IPS-20b (cell line): ENCODE data around the gene AP1AR.

ENCODE experiments used
- H3K27ac ChIP-seq: one replicate; pipeline ENCODE4 v1.5.1; 2013; ENCODE audit warnings: low read length
- H3K27me3 ChIP-seq: 2 replicates; pipeline ENCODE4 v1.6.1; 2013; ENCODE audit warnings: mild to moderate bottlenecking, low read length, inconsistent platforms; ENCODE audit not compliant: insufficient read depth
- H3K36me3 ChIP-seq: 2 replicates; pipeline ENCODE4 v1.6.1; 2013; ENCODE audit warnings: low read depth, mild to moderate bottlenecking, inconsistent platforms, low read length, moderate library complexity; ENCODE audit not compliant: insufficient read depth
- H3K4me1 ChIP-seq: 2 replicates; pipeline ENCODE4 v1.6.1; 2013; ENCODE audit warnings: mild to moderate bottlenecking, control low read depth, inconsistent platforms, low read length, moderate library complexity; ENCODE audit not compliant: insufficient read depth
- H3K4me3 ChIP-seq: 2 replicates; pipeline ENCODE4 v1.5.1; 2013; ENCODE audit warnings: mild to moderate bottlenecking, low read length, inconsistent platforms
- H3K9ac ChIP-seq: 2 replicates; pipeline ENCODE4 v1.6.1; 2013; ENCODE audit warnings: low read depth, mild to moderate bottlenecking, inconsistent platforms, low read length, moderate library complexity
- H3K9me3 ChIP-seq: 2 replicates; pipeline ENCODE4 v1.6.1; 2013; ENCODE audit warnings: mild to moderate bottlenecking, low read depth, low read length, inconsistent platforms; ENCODE audit not compliant: insufficient read depth

Gene AP1AR

DNA sequence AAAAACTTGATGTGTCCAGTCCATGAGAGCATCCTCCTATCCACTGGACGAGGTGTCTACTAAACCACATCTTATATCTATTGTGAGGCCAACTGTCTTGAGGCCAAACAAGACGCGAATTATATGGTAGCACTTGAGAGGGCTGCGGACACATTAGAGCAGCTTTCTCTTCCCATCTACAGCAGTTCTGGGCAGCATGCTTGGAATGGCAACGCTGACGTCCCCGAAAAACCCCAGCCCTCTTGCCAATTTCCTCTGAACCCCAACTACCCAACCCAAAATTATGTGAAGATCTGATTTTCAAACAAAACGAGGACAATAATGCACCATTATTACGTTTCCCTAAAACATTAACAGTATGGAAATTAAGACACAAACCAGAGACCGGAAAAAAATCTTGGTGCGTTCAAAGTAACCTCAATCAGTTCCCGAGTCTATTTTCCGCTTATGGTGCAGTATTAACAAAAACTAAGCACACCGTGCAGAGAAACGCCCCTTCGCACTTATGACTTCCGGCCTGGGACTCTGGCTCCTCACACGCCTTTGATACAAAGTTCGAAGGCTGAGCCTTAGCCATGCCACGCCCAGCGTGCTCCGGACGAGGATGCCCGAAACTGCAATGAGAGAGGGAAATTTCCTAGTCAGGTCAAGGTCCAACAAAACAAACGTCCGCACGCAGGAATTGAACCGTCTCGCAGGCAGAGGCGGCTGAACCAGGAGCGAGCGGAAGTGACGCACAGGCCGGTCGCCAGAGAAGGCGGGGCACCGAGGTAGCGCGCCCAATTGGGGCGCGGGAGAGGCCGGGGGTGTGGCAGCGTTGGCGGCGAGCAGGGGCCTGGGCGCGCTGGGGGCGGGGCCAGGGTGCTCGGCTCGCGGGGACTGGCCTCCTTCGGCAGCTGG, 458 bp upstream of the AP1AR start:
- peak overlapping the region; percentile 97 for H3K9ac ChIP-seq
- H3K36me3 ChIP-seq: no peaks in the 10 kb centered on the region
- peak overlapping the region; percentile 88 for H3K27ac ChIP-seq
- no peaks in the 10 kb centered on the region for H3K27me3 ChIP-seq
- peak overlapping the region; percentile 96 for H3K4me3 ChIP-seq
- H3K9me3 ChIP-seq: no peaks in the 10 kb centered on the region
- peaks cover 10% of the 10 kb centered on the region; the same call in 1 of the 2 replicates for H3K4me1 ChIP-seq

GRCh38 chr4:112234952-112235609, 3.5 kb downstream of the AP1AR start:
- no peaks in the 10 kb centered on the region for H3K9me3 ChIP-seq
- H3K9ac ChIP-seq: no peak overlapping the region
- H3K27ac ChIP-seq: no peak overlapping the region
- H3K4me3 ChIP-seq: no peak overlapping the region
- H3K36me3 ChIP-seq: no peaks in the 10 kb centered on the region
- no peaks in the 10 kb centered on the region for H3K27me3 ChIP-seq
- H3K4me1 ChIP-seq: peaks cover 14% of the 10 kb centered on the region; the same call in 1 of the 2 replicates

- Histone ChIP-seq H3K9me3 (no peaks in the 10 kb centered on the region), H3K36me3 (no peaks in the 10 kb centered on the region), H3K9ac (no peak overlapping the region), H3K27ac (no peak overlapping the region), H3K27me3 (no peaks in the 10 kb centered on the region), H3K4me1 (peaks cover 14% of the 10 kb centered on the region; the same call in 1 of the 2 replicates), H3K4me3 (no peak overlapping the region)
These were observed 4.5 kb downstream of the AP1AR start for GRCh38 chr4:112236040-112236439.

DNA sequence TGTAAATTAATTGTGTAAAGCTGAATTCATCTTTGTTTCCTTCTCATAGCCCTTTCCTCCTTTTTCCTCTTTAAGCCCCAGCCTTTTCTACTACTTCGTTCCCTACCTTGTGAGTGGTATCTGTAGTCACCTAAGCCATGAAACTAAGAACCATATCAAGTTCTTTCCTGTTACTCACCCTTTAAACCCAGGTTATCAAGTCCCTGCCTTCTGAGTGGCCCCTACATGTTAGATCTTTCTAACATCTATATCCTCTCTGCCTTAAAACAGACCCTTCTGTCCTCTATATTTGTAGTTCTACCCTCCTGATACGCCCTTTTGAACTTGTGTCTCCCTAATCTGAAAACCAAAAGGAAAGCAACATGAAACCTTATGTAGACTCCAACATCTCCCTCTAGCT, 7.2 kb downstream of the AP1AR start:
- H3K36me3 ChIP-seq: no peaks in the 10 kb centered on the region
- H3K4me3 ChIP-seq: no peak overlapping the region
- H3K4me1 ChIP-seq: peaks cover 8% of the 10 kb centered on the region; the same call in 1 of the 2 replicates
- H3K27ac ChIP-seq: no peak overlapping the region
- no peaks in the 10 kb centered on the region for H3K27me3 ChIP-seq
- H3K9ac ChIP-seq: no peak overlapping the region
- no peaks in the 10 kb centered on the region for H3K9me3 ChIP-seq

GRCh38 chr4:112245383-112245782, 13.8 kb downstream of the AP1AR start:
- H3K9me3 ChIP-seq: no peaks in the 10 kb centered on the region
- no peak overlapping the region for H3K27ac ChIP-seq
- H3K4me1 ChIP-seq: peaks cover 5% of the 10 kb centered on the region; the same call in 1 of the 2 replicates
- H3K4me3 ChIP-seq: no peak overlapping the region
- no peak overlapping the region for H3K9ac ChIP-seq
- no peaks in the 10 kb centered on the region for H3K27me3 ChIP-seq
- H3K36me3 ChIP-seq: no peaks in the 10 kb centered on the region

DNA sequence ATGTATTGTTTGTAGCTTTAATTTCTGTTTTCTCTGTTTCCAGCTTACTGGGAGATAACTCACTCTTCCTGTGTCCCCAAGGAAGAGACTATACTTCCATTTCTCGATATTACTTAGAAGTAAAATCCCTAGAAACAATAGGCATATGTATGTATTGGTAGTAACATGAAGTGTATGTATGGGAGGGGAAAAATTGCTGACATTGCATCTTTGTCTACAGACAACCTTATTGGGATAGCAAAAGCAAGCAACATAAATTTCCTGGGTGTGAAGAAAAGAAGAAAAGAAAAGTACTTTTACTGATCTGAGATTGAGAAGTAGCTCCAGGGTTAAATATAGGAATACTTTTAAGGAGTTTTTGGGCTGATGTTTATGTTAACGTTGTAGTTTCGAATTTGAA, 15.4 kb downstream of the AP1AR start:
- no peaks in the 10 kb centered on the region for H3K9me3 ChIP-seq

DNA sequence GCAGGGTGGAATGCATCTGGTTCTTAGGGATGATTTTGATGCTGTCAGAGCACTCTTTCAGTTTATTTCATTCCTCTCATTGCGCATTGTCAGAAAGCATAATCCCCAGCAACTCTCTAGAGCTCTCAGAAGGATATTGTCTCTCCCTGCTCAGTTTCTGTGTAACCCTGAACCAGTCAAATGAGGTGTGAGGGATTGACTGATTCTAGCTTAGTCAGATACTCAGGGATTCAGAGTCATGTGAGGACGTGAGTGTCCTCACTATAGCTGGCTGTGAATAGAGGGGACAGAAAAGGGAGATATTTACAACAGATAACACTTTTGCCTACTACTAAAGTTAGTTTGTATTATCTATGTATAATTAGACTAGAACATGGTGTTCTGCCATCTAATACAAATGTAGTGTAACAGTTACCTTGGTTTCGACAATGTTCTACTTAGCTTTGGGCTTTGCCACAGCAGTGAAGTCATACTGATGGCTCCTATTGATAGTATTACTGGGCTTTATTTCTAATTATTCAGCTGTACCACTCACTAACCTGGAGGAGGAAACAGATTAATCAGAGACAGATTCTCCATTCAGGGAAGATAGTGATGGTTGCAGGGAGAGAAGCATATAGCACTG, 19.5 kb downstream of the AP1AR start:
- no peak overlapping the region for H3K27ac ChIP-seq
- H3K4me1 ChIP-seq: peaks cover 8% of the 10 kb centered on the region
- H3K27me3 ChIP-seq: no peaks in the 10 kb centered on the region
- H3K36me3 ChIP-seq: peaks cover 5% of the 10 kb centered on the region; the same call in 1 of the 2 replicates
- H3K9ac ChIP-seq: no peak overlapping the region
- no peaks in the 10 kb centered on the region for H3K9me3 ChIP-seq
- H3K4me3 ChIP-seq: no peak overlapping the region

More for the DNA sequence above, 15.4 kb downstream of the AP1AR start:
- no peaks in the 10 kb centered on the region for H3K36me3 ChIP-seq
- H3K4me3 ChIP-seq: peak overlapping the region; percentile 10; the same call in 1 of the 2 replicates
- H3K27ac ChIP-seq: no peak overlapping the region
- H3K27me3 ChIP-seq: no peaks in the 10 kb centered on the region
- H3K9ac ChIP-seq: no peak overlapping the region
- H3K4me1 ChIP-seq: peaks cover 8% of the 10 kb centered on the region

DNA sequence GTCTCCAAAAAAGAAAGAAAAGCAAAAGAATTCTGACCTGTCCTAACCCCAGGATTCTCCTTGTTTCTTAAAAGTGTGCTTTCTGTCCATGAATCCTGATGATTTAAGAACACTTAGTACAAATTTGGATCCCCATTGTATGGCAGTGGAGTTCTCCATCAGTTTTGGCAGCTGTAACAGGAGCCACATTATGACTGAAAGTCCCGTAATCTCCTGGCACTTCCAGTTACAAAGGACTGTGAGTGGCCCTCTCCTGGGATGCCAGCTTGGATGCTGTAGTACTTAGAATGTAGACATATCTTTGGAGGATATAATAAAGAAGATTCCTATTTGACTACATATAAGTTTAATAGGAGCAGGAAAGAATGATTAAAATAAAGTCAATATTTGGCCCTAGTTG, 20.6 kb downstream of the AP1AR start:
- no peak overlapping the region for H3K9ac ChIP-seq
- H3K4me1 ChIP-seq: peaks cover 8% of the 10 kb centered on the region
- H3K4me3 ChIP-seq: no peak overlapping the region

DNA sequence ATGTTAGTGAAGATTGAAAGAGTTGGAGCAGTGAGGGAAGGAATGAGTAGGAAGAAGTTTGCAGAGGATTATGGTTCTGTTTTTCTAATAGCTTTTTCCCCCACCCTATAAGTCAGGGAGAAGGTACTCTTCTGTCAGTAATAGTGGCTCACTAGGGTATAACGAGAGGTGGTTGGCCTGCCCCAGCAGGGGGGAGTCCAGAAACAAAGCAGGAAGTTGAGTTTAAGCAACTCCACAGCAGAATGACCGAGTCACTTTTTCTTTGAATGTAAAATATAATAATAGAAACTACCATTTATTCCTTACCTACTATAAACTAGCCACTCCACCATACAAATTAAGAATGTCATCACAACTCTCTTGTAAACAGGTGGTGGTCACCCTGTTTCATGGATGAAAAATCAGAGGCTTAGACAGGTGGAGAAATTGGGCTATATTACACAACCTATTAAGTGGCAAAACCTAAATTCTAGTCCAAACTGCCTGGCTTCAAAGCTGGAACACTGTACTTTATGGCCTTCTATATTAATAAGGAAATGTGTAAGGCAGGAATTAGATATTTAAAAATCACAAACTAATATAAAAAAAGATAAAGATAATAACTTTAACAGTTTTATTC, 21.9 kb downstream of the AP1AR start:
- no peaks in the 10 kb centered on the region for H3K9me3 ChIP-seq
- no peak overlapping the region for H3K9ac ChIP-seq
- H3K27me3 ChIP-seq: no peaks in the 10 kb centered on the region
- H3K27ac ChIP-seq: no peak overlapping the region
- H3K36me3 ChIP-seq: peaks cover 13% of the 10 kb centered on the region; the same call in 1 of the 2 replicates
- H3K4me3 ChIP-seq: no peak overlapping the region
- H3K4me1 ChIP-seq: peaks cover 2% of the 10 kb centered on the region; the same call in 1 of the 2 replicates

More for the DNA sequence above, 20.6 kb downstream of the AP1AR start:
- peaks cover 13% of the 10 kb centered on the region; the same call in 1 of the 2 replicates for H3K36me3 ChIP-seq
- no peaks in the 10 kb centered on the region for H3K9me3 ChIP-seq
- H3K27me3 ChIP-seq: no peaks in the 10 kb centered on the region
- H3K27ac ChIP-seq: no peak overlapping the region

DNA sequence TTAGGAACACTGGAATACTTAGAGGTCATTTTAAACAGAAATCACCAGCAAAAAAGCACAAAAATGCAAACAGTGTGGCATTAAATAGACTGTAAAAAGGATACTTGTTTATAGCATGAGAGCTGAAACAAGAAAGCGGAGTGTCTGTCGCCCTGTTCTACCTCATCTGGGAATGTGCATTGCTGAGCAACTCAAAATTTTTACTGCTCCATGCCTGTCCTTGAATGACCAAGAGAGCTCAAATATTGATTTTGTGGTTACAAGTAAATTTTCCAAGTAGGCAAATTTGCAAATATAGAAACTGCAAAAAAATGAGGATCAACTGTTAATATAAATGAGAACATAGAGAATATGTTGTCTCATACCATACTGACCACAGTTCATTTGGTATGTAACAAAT, 25.5 kb downstream of the AP1AR start:
- no peaks in the 10 kb centered on the region for H3K9me3 ChIP-seq
- H3K27me3 ChIP-seq: no peaks in the 10 kb centered on the region
- H3K4me3 ChIP-seq: no peak overlapping the region
- H3K36me3 ChIP-seq: peaks cover 41% of the 10 kb centered on the region; the same call in 1 of the 2 replicates
- no peaks in the 10 kb centered on the region for H3K4me1 ChIP-seq
- no peak overlapping the region for H3K27ac ChIP-seq
- H3K9ac ChIP-seq: no peak overlapping the region

GRCh38 chr4:112266823-112267222, 35.2 kb downstream of the AP1AR start:
- no peaks in the 10 kb centered on the region for H3K27me3 ChIP-seq
- no peak overlapping the region for H3K27ac ChIP-seq
- H3K4me1 ChIP-seq: peaks cover 13% of the 10 kb centered on the region
- H3K9me3 ChIP-seq: no peaks in the 10 kb centered on the region
- H3K36me3 ChIP-seq: peaks cover 83% of the 10 kb centered on the region
- no peak overlapping the region for H3K4me3 ChIP-seq
- no peak overlapping the region for H3K9ac ChIP-seq
